PC-9 (cell line): Measurements from ENCODE around the gene GAPDHS. TPM values are rescaled to one million over a fixed set of nuclear protein-coding genes. Genes with fewer than 3 reads are reported as not detected.

Source experiments
- BruUV-seq: library from RNA; stranded (reverse); fragments of 400-500 nt; replicated peaks from 2 replicates; lab custom pipeline; 2021; lab: Mats Ljungman, UMichigan
- CTCF ChIA-PET: fragments of 300-600 bp; sonication (Branson Sonifier 250); formaldehyde crosslinking; loops from one replicate; lab custom pipeline; 2022; ENCODE audit warnings: antibody characterized with exemption; lab: Charles Lee
- POLR2A ChIA-PET: fragments of 300-600 bp; sonication (Branson Sonifier 250); formaldehyde crosslinking; loops from one replicate; lab custom pipeline; 2022; ENCODE audit warnings: antibody characterized with exemption; ENCODE audit not compliant: unreplicated experiment; lab: Charles Lee
- DNase-seq, 2 experiments: peaks; one replicate each; pipeline versions ENCODE4 v3.0.0 to v3.0.0-alpha.2; 2015 to 2022; ENCODE audit warnings: mixed read lengths in 1 of 2
- H2AFZ ChIP-seq: fragments of 200-600 bp; sonication (generic); 2 replicates; pipeline ENCODE4 v1.8.1; 2017; ENCODE audit warnings: antibody characterized with exemption
- H3F3A ChIP-seq: fragments of 200-600 bp; sonication (generic); 2 replicates; pipeline ENCODE4 v1.8.1; 2017; ENCODE audit warnings: antibody characterized with exemption, mild to moderate bottlenecking, low read depth; ENCODE audit not compliant: insufficient read depth
- H3K27ac ChIP-seq: fragments of 200-600 bp; sonication (generic); 2 replicates; pipeline ENCODE4 v1.6.1; 2016; ENCODE audit warnings: mixed run types
- H3K27me3 ChIP-seq: fragments of 200-600 bp; sonication (generic); 2 replicates; pipeline ENCODE4 v1.6.1; 2016; ENCODE audit warnings: low read depth, mixed run types; ENCODE audit not compliant: insufficient read depth
- H3K36me3 ChIP-seq: fragments of 200-600 bp; sonication (generic); 2 replicates; pipeline ENCODE4 v1.6.1; 2016; ENCODE audit warnings: low read depth, mixed run types
- H3K4me1 ChIP-seq: fragments of 200-600 bp; sonication (generic); replicated peaks from 2 replicates; pipeline ENCODE4 v1.6.1; 2016; ENCODE audit warnings: mixed run types; ENCODE audit not compliant: insufficient read depth
- H3K4me2 ChIP-seq: fragments of 200-600 bp; sonication (generic); 2 replicates; pipeline ENCODE4 v1.6.1; 2017; ENCODE audit warnings: mixed run types
- H3K4me3 ChIP-seq: fragments of 200-600 bp; sonication (generic); 2 replicates; pipeline ENCODE4 v1.6.1; 2016; ENCODE audit warnings: mixed run types
- H3K79me2 ChIP-seq: fragments of 200-600 bp; sonication (generic); 2 replicates; pipeline ENCODE4 v1.6.1; 2017; ENCODE audit warnings: low read depth, mixed run types
- H3K9me2 ChIP-seq: fragments of 200-600 bp; sonication (generic); 2 replicates; pipeline ENCODE4 v1.8.1; 2017; ENCODE audit warnings: mild to moderate bottlenecking; ENCODE audit not compliant: insufficient read depth
- H3K9me3 ChIP-seq: fragments of 200-600 bp; sonication (generic); 2 replicates; pipeline ENCODE4 v1.8.1; 2016; ENCODE audit warnings: low read depth; ENCODE audit not compliant: insufficient read depth
- H4K20me1 ChIP-seq: fragments of 200-600 bp; sonication (generic); 2 replicates; pipeline ENCODE4 v1.8.1; 2017; ENCODE audit not compliant: insufficient read depth
- EZH2 ChIP-seq: fragments of 200-600 bp; sonication (generic); IDR thresholded peaks from 2 replicates; pipeline ENCODE4 v1.8.0; 2017; ENCODE audit warnings: antibody characterized with exemption, low read depth
- intact Hi-C: fragments of 100-400 bp; cut with micrococcal nuclease; formaldehyde crosslinking; loops from one replicate; pipeline ENCODE4 v1.10.0; 2022; ENCODE audit not compliant: unreplicated experiment
- total RNA-seq: library from RNA; stranded (reverse); gene quantifications from 2 replicates; pipeline ENCODE4 v1.2.3, GENCODE V29; 2021
- TF ChIP-seq, protein P1 (sequence below): fragments of 200-600 bp; sonication (generic); conservative IDR thresholded peaks from 2 replicates; pipeline ENCODE4 v1.6.1; 2017; ENCODE audit warnings: mixed run types, antibody characterized with exemption, mild to moderate bottlenecking, moderate library complexity

GAPDHS gene
- total RNA-seq, 1 experiment from 2014 or later: not detected

GRCh38 chr19:35563207-35563829 lies 30.1 kb downstream of the GAPDHS start, which contains the start of gene ATP4A:
ATP4A (minus strand) TSS chr19:35563658; CDS start chr19:35563629, 29 bp downstream.
- CTCF ChIA-PET: interaction anchor here (0.6 to 0.7 kb wide), 3 partner anchors 8 to 421 kb away, joined by 3 to 19 read pairs (median 5); no protein-coding TSS in a partner anchor
- TF ChIP-seq, protein P1, sequence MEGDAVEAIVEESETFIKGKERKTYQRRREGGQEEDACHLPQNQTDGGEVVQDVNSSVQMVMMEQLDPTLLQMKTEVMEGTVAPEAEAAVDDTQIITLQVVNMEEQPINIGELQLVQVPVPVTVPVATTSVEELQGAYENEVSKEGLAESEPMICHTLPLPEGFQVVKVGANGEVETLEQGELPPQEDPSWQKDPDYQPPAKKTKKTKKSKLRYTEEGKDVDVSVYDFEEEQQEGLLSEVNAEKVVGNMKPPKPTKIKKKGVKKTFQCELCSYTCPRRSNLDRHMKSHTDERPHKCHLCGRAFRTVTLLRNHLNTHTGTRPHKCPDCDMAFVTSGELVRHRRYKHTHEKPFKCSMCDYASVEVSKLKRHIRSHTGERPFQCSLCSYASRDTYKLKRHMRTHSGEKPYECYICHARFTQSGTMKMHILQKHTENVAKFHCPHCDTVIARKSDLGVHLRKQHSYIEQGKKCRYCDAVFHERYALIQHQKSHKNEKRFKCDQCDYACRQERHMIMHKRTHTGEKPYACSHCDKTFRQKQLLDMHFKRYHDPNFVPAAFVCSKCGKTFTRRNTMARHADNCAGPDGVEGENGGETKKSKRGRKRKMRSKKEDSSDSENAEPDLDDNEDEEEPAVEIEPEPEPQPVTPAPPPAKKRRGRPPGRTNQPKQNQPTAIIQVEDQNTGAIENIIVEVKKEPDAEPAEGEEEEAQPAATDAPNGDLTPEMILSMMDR: no peak
- no peak for TF ChIP-seq EZH2

GRCh38 chr19:35565016-35565856 lies 32.0 kb downstream of the GAPDHS start:
- Histone ChIP-seq H3K36me3 (no peaks in the 10 kb centered on the region), H2AFZ (no peak overlapping the region), H4K20me1 (no peaks in the 10 kb centered on the region), H3K79me2 (no peaks in the 10 kb centered on the region), H3K27ac (no peak overlapping the region), H3K27me3 (peaks cover 34% of the 10 kb centered on the region), H3F3A (no peaks in the 10 kb centered on the region), H3K9me2 (no peaks in the 10 kb centered on the region), H3K4me2 (no peak overlapping the region), H3K4me1 (no peaks in the 10 kb centered on the region), H3K9me3 (no peaks in the 10 kb centered on the region), H3K4me3 (no peak overlapping the region)
- POLR2A ChIA-PET: interaction anchor here (0.5 to 0.6 kb wide), 2 partner anchors 25 to 79 kb away, joined by 3 to 5 read pairs; no protein-coding TSS in a partner anchor
- TF ChIP-seq, protein P1: no peak
- no peak for TF ChIP-seq EZH2
- DNase-seq: no peak
- BruUV-seq: no TSS peak
- CTCF ChIA-PET: no interaction called here
- intact Hi-C loops: no loop called here

More at GRCh38 chr19:35563207-35563829, 30.1 kb downstream of the GAPDHS start, which contains the start of gene ATP4A:
- Histone ChIP-seq H2AFZ (no peak within 1 kb of the TSS), H3K27me3 (peaks cover 38% of the 10 kb centered on the region), H3K36me3 (no peaks in the 10 kb centered on the region), H3K4me1 (no peaks in the 10 kb centered on the region), H3K4me2 (no peak within 1 kb of the TSS), H3K79me2 (no peaks in the 10 kb centered on the region), H3K9me3 (no peaks in the 10 kb centered on the region), H3K4me3 (no peak within 1 kb of the TSS), H3K9me2 (no peaks in the 10 kb centered on the region), H3F3A (no peaks in the 10 kb centered on the region), H4K20me1 (no peaks in the 10 kb centered on the region), H3K27ac (no peak within 1 kb of the TSS)
- DNase-seq: no peak
- intact Hi-C loops: no loop called here
- POLR2A ChIA-PET: interaction anchor here (0.6 to 0.8 kb wide), 2 partner anchors 85 to 185 kb away, joined by 7 to 9 read pairs; partner anchors contain the start of genes COX6B1 and LIN37
- BruUV-seq: no TSS peak

- Histone ChIP-seq H3K4me1 (no peaks in the 10 kb centered on the region), H3K9me3 (no peaks in the 10 kb centered on the region), H3K9me2 (no peaks in the 10 kb centered on the region), H4K20me1 (no peaks in the 10 kb centered on the region), H3K36me3 (no peaks in the 10 kb centered on the region), H3F3A (no peaks in the 10 kb centered on the region), H3K27me3 (peaks cover 32% of the 10 kb centered on the region), H3K4me2 (no peak overlapping the region), H3K4me3 (no peak overlapping the region), H3K27ac (no peak overlapping the region), H3K79me2 (no peaks in the 10 kb centered on the region), H2AFZ (no peak overlapping the region)
- BruUV-seq: no TSS peak
- intact Hi-C loops: no loop called here
- POLR2A ChIA-PET: no interaction called here
- DNase-seq: no peak
- TF ChIP-seq, protein P1: no peak
- no peak for TF ChIP-seq EZH2
- CTCF ChIA-PET: no interaction called here
Measured at GRCh38 chr19:35566738-35567137, 33.5 kb downstream of the GAPDHS start.
